A549 (cell line): ENCODE measurements around the gene RNF13. TPM values are rescaled to one million over a fixed set of nuclear protein-coding genes. Genes with fewer than 3 reads are reported as not detected.

Experiments
- ATAC-seq, 2 experiments: fragments of 200-7000 bp in 1 of 2; fragments of >200 bp in 1 of 2; cut with Nextera tagmentation in 1 of 2; cut with Tn5 transposase in 1 of 2; 3 replicates each; pipeline versions ENCODE4 v1.8.0 to v1.9.1; 2018 to 2020; ENCODE audit warnings: mild to moderate bottlenecking in 1 of 2, moderate library complexity in 1 of 2
- CTCF ChIA-PET: fragments of 300-600 bp; sonication (Branson Sonifier 250); formaldehyde crosslinking; extraction: SDS; loops from one replicate; lab custom pipeline; 2021; ENCODE audit warnings: antibody characterized with exemption, inconsistent platforms; lab: Yijun Ruan, JAX
- POLR2A ChIA-PET: fragments of 350-600 bp; formaldehyde crosslinking; extraction: SDS; loops from one replicate; lab custom pipeline; 2021; ENCODE audit warnings: antibody characterized with exemption, inconsistent platforms; lab: Yijun Ruan, JAX
- DNase-seq, 2 experiments: peaks; one replicate each; pipeline versions ENCODE4 v3.0.0 to v3.0.0-alpha.2; 2011 to 2016; ENCODE audit warnings: low read depth in 1 of 2, low spot score in 1 of 2
- FAIRE-seq: peaks from 2 replicates; lab custom pipeline; 2011; peaks lifted over from hg19 to GRCh38; lab: Jason Lieb, UNC
- H3K27ac ChIP-seq, 2 experiments: fragments of >200 bp; sonication (Bioruptor Twin); formaldehyde crosslinking; 3 replicates each; pipeline ENCODE4 v1.5.1; 2016 to 2017
- H3K4me1 ChIP-seq: fragments of >200 bp; sonication (Bioruptor Twin); formaldehyde crosslinking; 3 replicates; pipeline ENCODE4 v1.6.1; 2016
- H3K4me2 ChIP-seq: fragments of >200 bp; sonication (Bioruptor Twin); formaldehyde crosslinking; 3 replicates; pipeline ENCODE4 v1.6.1; 2016
- H3K4me3 ChIP-seq: fragments of >200 bp; sonication (Bioruptor Twin); formaldehyde crosslinking; 3 replicates; pipeline ENCODE4 v1.5.1; 2016
- H3K9me3 ChIP-seq: fragments of >200 bp; sonication (Bioruptor Twin); formaldehyde crosslinking; 3 replicates; pipeline ENCODE4 v1.6.1; 2016
- CBX2 ChIP-seq: fragments of 200-600 bp; sonication (generic); IDR thresholded peaks from 2 replicates; pipeline ENCODE4 v1.6.1; 2016; ENCODE audit warnings: low read depth, mild to moderate bottlenecking, borderline replicate concordance
- CHD2 ChIP-seq: fragments of 150-350 bp; IDR thresholded peaks from 2 replicates; pipeline ENCODE4 v1.6.1; 2014; ENCODE audit warnings: low read length; ENCODE audit not compliant: partially characterized antibody
- E2F6 ChIP-seq: IDR thresholded peaks from 2 replicates; pipeline ENCODE4 v1.6.1; 2012; ENCODE audit warnings: low read depth, borderline replicate concordance
- EHF ChIP-seq: fragments of 250-450 bp; sonication (Bioruptor Pico); IDR thresholded peaks from 2 replicates; pipeline ENCODE4 v1.5.0; 2020; ENCODE audit warnings: mild to moderate bottlenecking
- EHMT2 ChIP-seq: fragments of 200-600 bp; sonication (generic); IDR thresholded peaks from 2 replicates; pipeline ENCODE4 v1.6.1; 2016; ENCODE audit warnings: antibody characterized with exemption, low read depth, mild to moderate bottlenecking, moderate library complexity
- ESRRA ChIP-seq: fragments of 150-350 bp; IDR thresholded peaks from 2 replicates; pipeline ENCODE4 v1.6.1; 2014; ENCODE audit warnings: mild to moderate bottlenecking, low read length, borderline replicate concordance
- HEYL ChIP-seq: fragments of 250-450 bp; sonication (Bioruptor Pico); IDR thresholded peaks from 2 replicates; pipeline ENCODE4 v1.8.0; 2021; ENCODE audit warnings: mild to moderate bottlenecking, moderate library complexity
- HOXA7 ChIP-seq: fragments of 250-450 bp; sonication (Bioruptor Pico); IDR thresholded peaks from 2 replicates; pipeline ENCODE4 v1.5.0; 2020; ENCODE audit warnings: mild to moderate bottlenecking, moderate library complexity
- HOXB13 ChIP-seq: fragments of 250-450 bp; sonication (Bioruptor Pico); IDR thresholded peaks from 2 replicates; pipeline ENCODE4 v1.5.0; 2020; ENCODE audit warnings: low read depth, mild to moderate bottlenecking, moderate library complexity
- JUNB ChIP-seq: fragments of >200 bp; sonication (Bioruptor Twin); formaldehyde crosslinking; IDR thresholded peaks from 2 replicates; pipeline ENCODE4 v1.6.1; 2016
- KDM5A ChIP-seq: fragments of 200-600 bp; sonication (generic); IDR thresholded peaks from 2 replicates; pipeline ENCODE4 v1.6.1; 2016; ENCODE audit warnings: antibody characterized with exemption, mild to moderate bottlenecking
- MYC ChIP-seq: IDR thresholded peaks from 2 replicates; pipeline ENCODE4 v1.6.1; 2012; ENCODE audit warnings: mild to moderate bottlenecking, inconsistent platforms, low read length, improper control_type of control experiment, borderline replicate concordance
- NPAS2 ChIP-seq: fragments of 250-450 bp; sonication (Bioruptor Pico); IDR thresholded peaks from 2 replicates; pipeline ENCODE4 v1.8.0; 2022; ENCODE audit warnings: mild to moderate bottlenecking, moderate library complexity, borderline replicate concordance
- NR3C1 ChIP-seq: fragments of >200 bp; sonication (Bioruptor Twin); formaldehyde crosslinking; IDR thresholded peaks from 3 replicates; pipeline ENCODE4 v1.6.1; 2017
- RAD21 ChIP-seq, 2 experiments: fragments of >200 bp in 1 of 2; sonication (Bioruptor Twin) in 1 of 2; formaldehyde crosslinking in 1 of 2; IDR thresholded peaks in 1 of 2; conservative IDR thresholded peaks in 1 of 2; 2 replicates in 1 of 2; 3 replicates in 1 of 2; pipeline ENCODE4 v1.6.1; 2012 to 2018; ENCODE audit warnings: inconsistent platforms in 1 of 2
- RARB ChIP-seq: fragments of 250-450 bp; sonication (Bioruptor Pico); IDR thresholded peaks from 2 replicates; pipeline ENCODE4 v1.8.0; 2021; ENCODE audit warnings: mild to moderate bottlenecking, moderate library complexity
- RFX5 ChIP-seq: fragments of 450-650 bp; IDR thresholded peaks from 2 replicates; pipeline ENCODE4 v1.7.1; 2014; ENCODE audit warnings: antibody characterized with exemption, mild to moderate bottlenecking, moderate library complexity
- SMC3 ChIP-seq: fragments of >200 bp; sonication (Bioruptor Twin); formaldehyde crosslinking; IDR thresholded peaks from 3 replicates; pipeline ENCODE4 v1.6.1; 2018; ENCODE audit warnings: inconsistent platforms
- WGBS: methylation state at CpG from one replicate; pipeline ENCODE4 v1.1.6; 2017; ENCODE audit errors: missing lambda C conversion rate; 5-methylcytosine and 5-hydroxymethylcytosine counted together
- polyA plus RNA-seq, 4 experiments: library from polyadenylated mRNA; depleted of rRNA in 3 of 4; stranded (reverse); fragments of >200 nt; fragmentation: RNase III in 1 of 4; extraction: RNeasy Plus Mini Kit Qiagen cat#74134 plus additional on column Dnase treatment in 1 of 4; gene quantifications; 2 replicates in 3 of 4; 3 replicates in 1 of 4; pipeline ENCODE4 v1.2.3, GENCODE V29; 2011 to 2017
- TF ChIP-seq, protein P1 (sequence below): IDR thresholded peaks from 2 replicates; pipeline ENCODE4 v1.6.1; 2012
- TF ChIP-seq, protein P2 (sequence below): fragments of 150-350 bp; IDR thresholded peaks from 2 replicates; pipeline ENCODE4 v1.6.1; 2014; ENCODE audit warnings: low read depth, mild to moderate bottlenecking, low read length
- TF ChIP-seq, protein P3 (sequence below): fragments of 450-650 bp; IDR thresholded peaks from 2 replicates; pipeline ENCODE4 v1.6.1; 2014; ENCODE audit warnings: antibody characterized with exemption

The RNF13 gene
- polyA plus RNA-seq, 2 of the 4 experiments (the other 2 are of a cell fraction): 46.2 to 100 TPM

- TF ChIP-seq NPAS2 (no peak), RFX5 (no peak)
- Histone ChIP-seq H3K27ac (no peak overlapping the region), H3K9me3 (no peaks in the 10 kb centered on the region), H3K4me3 (no peak overlapping the region), H3K4me1 (peaks cover 18% of the 10 kb centered on the region), H3K4me2 (no peak overlapping the region)
- WGBS: 92% methylated on average over 3 of the region's 3 CpGs
- FAIRE-seq (no peak), DNase-seq (no peak), ATAC-seq (no peak)
- ChIA-PET POLR2A (no interaction called here), CTCF (interaction anchor here (1.1 to 2.0 kb wide), 4 partner anchors 10 to 263 kb away, joined by 4 to 9 read pairs (median 6); no protein-coding TSS in a partner anchor)
These were observed 144.5 kb downstream of the RNF13 start for GRCh38 chr3:149957361-149958125.

DNA sequence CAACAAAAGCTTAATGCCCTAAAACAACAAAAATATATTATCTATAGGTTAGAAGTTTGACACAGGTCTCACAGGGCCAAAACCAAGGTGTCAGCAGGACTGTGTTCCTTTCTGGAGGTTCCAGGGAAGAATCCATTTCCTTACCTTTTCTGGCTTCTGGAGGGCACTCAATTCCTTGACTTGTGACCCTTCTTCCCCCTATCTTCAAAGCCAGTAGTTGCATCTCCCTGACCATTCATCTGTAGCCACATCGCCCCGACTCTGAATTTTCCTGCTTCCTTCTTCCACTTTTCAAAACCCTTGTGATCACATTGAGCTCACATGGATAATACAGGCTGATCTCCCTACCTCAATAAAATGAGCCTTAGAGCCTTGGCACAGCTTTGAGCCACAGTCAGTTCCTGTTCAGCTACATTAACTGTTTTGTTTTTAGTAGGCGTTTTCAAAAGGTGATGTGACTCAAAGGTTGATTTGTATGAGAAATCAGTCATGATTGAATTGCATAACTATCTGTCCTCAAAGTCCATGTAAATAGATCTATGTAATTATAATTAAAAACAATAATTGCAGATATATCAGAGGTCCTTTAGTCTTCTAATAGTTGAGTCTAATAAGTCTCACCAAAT, 145.3 kb downstream of the RNF13 start:
- FAIRE-seq (no peak), ATAC-seq (peak in 1 of 2 experiments; percentile 24; a peak in 1 of 6 replicates), DNase-seq (no peak)
- POLR2A ChIA-PET: no interaction called here
- Histone ChIP-seq H3K9me3 (no peaks in the 10 kb centered on the region), H3K4me1 (peaks cover 18% of the 10 kb centered on the region), H3K27ac (no peak overlapping the region), H3K4me3 (no peak overlapping the region), H3K4me2 (no peak overlapping the region)
- 82% methylated on average over 3 of the region's 3 CpGs for WGBS
- CTCF ChIA-PET: interaction anchor here (1.2 to 2.0 kb wide), 3 partner anchors 9 to 239 kb away, joined by 4 to 9 read pairs (median 8); no protein-coding TSS in a partner anchor
- TF ChIP-seq ESRRA (no peak), CHD2 (no peak), MYC (no peak), RAD21 (conservative IDR thresholded peaks at IDR 0.05 in 1 of 2, IDR thresholded peaks at IDR 0.05 in 1 of 2) (no peak), RARB (CRISPR knock-in tag) (no peak)

GRCh38 chr3:149959443-149959842, 146.4 kb downstream of the RNF13 start:
- Histone ChIP-seq H3K4me3 (no peak overlapping the region), H3K9me3 (no peaks in the 10 kb centered on the region), H3K4me2 (peak overlapping the region; percentile 20; the same call in 2 of the 3 replicates)
- POLR2A ChIA-PET: no interaction called here
- no peak for ATAC-seq
- CTCF ChIA-PET: interaction anchor here (2.0 kb wide), 1 partner anchor 224 kb away, joined by 9 read pairs; no protein-coding TSS in a partner anchor
- DNase-seq: no peak
- no peak for FAIRE-seq
- TF ChIP-seq EHF (CRISPR knock-in tag): no peak
- TF ChIP-seq CBX2: no peak
- no peak for TF ChIP-seq RAD21 (conservative IDR thresholded peaks at IDR 0.05 in 1 of 2, IDR thresholded peaks at IDR 0.05 in 1 of 2)
- TF ChIP-seq, protein P1, sequence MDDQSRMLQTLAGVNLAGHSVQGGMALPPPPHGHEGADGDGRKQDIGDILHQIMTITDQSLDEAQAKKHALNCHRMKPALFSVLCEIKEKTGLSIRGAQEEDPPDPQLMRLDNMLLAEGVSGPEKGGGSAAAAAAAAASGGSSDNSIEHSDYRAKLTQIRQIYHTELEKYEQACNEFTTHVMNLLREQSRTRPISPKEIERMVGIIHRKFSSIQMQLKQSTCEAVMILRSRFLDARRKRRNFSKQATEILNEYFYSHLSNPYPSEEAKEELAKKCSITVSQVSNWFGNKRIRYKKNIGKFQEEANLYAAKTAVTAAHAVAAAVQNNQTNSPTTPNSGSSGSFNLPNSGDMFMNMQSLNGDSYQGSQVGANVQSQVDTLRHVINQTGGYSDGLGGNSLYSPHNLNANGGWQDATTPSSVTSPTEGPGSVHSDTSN: no peak
- TF ChIP-seq EHMT2: no peak
- no peak for TF ChIP-seq HEYL (CRISPR knock-in tag)
- TF ChIP-seq NR3C1: no peak
- no peak for TF ChIP-seq E2F6
- TF ChIP-seq JUNB: no peak
- TF ChIP-seq SMC3: no peak
- TF ChIP-seq, all 56 proteins: peak for 0
- Histone ChIP-seq H3K27ac (no peak overlapping the region), H3K4me1 (peaks cover 23% of the 10 kb centered on the region)

- no peak for ATAC-seq
- WGBS: 98% methylated on average over 2 of the region's 2 CpGs
These were observed 150.5 kb downstream of the RNF13 start for GRCh38 chr3:149963485-149963884.

More at GRCh38 chr3:149963485-149963884, 150.5 kb downstream of the RNF13 start:
- H3K4me2 ChIP-seq: no peak overlapping the region
- DNase-seq: no peak
- POLR2A ChIA-PET: interaction anchor here (0.6 kb wide), 1 partner anchor 251 kb away, joined by 6 read pairs; no protein-coding TSS in a partner anchor
- CTCF ChIA-PET: interaction anchor here (7.9 kb wide), 1 partner anchor 220 kb away, joined by 80 read pairs; no protein-coding TSS in a partner anchor
- TF ChIP-seq, protein P2, sequence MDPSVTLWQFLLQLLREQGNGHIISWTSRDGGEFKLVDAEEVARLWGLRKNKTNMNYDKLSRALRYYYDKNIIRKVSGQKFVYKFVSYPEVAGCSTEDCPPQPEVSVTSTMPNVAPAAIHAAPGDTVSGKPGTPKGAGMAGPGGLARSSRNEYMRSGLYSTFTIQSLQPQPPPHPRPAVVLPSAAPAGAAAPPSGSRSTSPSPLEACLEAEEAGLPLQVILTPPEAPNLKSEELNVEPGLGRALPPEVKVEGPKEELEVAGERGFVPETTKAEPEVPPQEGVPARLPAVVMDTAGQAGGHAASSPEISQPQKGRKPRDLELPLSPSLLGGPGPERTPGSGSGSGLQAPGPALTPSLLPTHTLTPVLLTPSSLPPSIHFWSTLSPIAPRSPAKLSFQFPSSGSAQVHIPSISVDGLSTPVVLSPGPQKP: no peak
- TF ChIP-seq, protein P3, sequence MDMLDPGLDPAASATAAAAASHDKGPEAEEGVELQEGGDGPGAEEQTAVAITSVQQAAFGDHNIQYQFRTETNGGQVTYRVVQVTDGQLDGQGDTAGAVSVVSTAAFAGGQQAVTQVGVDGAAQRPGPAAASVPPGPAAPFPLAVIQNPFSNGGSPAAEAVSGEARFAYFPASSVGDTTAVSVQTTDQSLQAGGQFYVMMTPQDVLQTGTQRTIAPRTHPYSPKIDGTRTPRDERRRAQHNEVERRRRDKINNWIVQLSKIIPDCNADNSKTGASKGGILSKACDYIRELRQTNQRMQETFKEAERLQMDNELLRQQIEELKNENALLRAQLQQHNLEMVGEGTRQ: no peak
- no peak for TF ChIP-seq NPAS2
- no peak for TF ChIP-seq KDM5A
- TF ChIP-seq HOXA7 (CRISPR knock-in tag): no peak
- TF ChIP-seq HOXB13: no peak
- no peak for TF ChIP-seq SMC3
- peaks cover 52% of the 10 kb centered on the region for H3K4me1 ChIP-seq
- no peak for FAIRE-seq
- H3K9me3 ChIP-seq: no peaks in the 10 kb centered on the region
- no peak overlapping the region for H3K27ac ChIP-seq
- H3K4me3 ChIP-seq: no peak overlapping the region
